OCI-LY7 (cell line): ENCODE data around the gene LRBA.

Experiments
- EZH2phosphoT487 ChIP-seq: fragments of 200-600 bp; sonication (generic); IDR thresholded peaks from 2 replicates; pipeline ENCODE4 v1.6.1; 2018; ENCODE audit warnings: low read depth, borderline replicate concordance, mild to moderate bottlenecking, mixed run types, antibody characterized with exemption, low read length, moderate library complexity, mixed read lengths
- TF ChIP-seq, protein P1 (sequence below): fragments of 200-600 bp; sonication (generic); conservative IDR thresholded peaks from 2 replicates; pipeline ENCODE4 v1.5.1; 2014; ENCODE audit warnings: mild to moderate bottlenecking, antibody characterized with exemption, low read length, moderate library complexity, mixed read lengths

DNA sequence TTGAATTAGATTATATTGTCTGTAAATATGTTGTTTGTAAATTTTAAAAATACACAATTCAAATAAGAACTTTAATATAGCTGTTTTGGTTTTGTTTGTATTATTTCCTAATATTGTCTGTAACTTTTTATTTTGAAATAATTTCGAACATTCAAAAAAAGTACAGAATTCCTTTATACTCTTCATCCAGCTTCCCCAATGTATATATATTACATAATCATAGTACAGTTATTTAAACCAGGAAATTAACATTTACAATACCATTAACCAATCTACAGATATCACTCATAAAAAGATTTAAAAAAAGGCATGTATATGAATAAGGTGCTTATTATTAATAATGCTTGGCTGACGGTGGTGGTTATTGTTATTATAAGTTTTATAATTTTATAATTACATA lies 84.1 kb downstream of the LRBA start:
- TF ChIP-seq, protein P1, sequence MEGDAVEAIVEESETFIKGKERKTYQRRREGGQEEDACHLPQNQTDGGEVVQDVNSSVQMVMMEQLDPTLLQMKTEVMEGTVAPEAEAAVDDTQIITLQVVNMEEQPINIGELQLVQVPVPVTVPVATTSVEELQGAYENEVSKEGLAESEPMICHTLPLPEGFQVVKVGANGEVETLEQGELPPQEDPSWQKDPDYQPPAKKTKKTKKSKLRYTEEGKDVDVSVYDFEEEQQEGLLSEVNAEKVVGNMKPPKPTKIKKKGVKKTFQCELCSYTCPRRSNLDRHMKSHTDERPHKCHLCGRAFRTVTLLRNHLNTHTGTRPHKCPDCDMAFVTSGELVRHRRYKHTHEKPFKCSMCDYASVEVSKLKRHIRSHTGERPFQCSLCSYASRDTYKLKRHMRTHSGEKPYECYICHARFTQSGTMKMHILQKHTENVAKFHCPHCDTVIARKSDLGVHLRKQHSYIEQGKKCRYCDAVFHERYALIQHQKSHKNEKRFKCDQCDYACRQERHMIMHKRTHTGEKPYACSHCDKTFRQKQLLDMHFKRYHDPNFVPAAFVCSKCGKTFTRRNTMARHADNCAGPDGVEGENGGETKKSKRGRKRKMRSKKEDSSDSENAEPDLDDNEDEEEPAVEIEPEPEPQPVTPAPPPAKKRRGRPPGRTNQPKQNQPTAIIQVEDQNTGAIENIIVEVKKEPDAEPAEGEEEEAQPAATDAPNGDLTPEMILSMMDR = no peak
- TF ChIP-seq EZH2phosphoT487 = no peak
